GM19467 (cell line): ENCODE measurements around the gene TM2D1.
"Not testable (repeated sequence)": the region's sequence is repeated elsewhere in the genome, so short reads cannot be mapped to it uniquely, and the experiment has no call there.

ENCODE experiments used
- ATAC-seq: cut with Tn5 transposase; IDR thresholded peaks from one replicate; pipeline ENCODE4 v1.9.1; 2021; ENCODE audit warnings: mild to moderate bottlenecking, moderate library complexity; ENCODE audit not compliant: unreplicated experiment

Gene TM2D1

DNA sequence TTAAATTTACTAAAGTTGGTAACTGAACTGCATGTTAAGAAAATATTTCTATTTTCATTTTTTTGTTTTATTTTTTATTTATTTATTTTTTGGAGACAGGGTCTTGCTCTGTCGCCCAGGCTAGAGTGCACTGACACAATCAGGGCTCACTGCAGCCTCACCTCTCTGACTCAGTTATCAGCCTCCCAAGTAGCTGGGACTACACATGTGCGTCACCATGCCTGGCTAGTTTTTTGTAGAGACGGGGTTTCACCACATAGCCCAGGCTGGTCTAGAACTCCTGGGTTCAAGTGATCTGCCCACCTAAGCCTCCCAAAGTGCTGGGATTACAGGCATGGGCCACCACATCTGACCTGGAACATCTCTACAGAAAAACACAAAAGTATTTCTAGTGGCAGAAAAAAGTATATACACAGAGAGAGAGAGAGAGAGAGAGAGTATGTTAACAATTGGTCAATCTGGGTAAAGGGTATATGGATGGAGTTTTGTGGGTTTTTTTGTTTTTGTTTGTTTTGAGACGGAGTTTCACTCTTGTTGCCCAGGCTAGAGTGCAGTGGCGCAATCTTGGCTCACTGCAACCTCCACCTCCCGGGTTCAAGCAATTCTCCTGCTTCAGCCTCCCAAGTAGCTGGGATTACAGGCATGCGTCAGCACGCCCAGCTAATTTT is 5.8 kb downstream of the TM2D1 start:
- ATAC-seq = not testable (repeated sequence)

DNA sequence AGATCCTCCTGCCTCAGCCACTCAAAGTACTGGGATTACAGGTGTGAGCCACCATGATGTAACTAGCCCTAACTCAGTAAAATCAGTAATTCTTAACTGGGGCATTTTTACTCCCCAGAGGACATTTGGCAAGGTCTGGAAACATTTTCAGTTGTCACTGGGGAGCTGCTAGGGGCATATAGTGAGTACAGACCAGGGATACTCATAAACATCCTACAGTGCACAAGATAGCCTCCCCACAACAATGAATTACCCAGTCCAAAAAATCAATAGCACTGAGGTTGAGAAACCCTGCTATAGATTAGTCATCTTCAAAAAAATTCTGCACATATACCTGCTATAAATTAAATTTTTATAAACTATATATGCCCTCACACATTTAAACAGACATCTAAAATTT is 13.0 kb downstream of the TM2D1 start:
- no peak for ATAC-seq

DNA sequence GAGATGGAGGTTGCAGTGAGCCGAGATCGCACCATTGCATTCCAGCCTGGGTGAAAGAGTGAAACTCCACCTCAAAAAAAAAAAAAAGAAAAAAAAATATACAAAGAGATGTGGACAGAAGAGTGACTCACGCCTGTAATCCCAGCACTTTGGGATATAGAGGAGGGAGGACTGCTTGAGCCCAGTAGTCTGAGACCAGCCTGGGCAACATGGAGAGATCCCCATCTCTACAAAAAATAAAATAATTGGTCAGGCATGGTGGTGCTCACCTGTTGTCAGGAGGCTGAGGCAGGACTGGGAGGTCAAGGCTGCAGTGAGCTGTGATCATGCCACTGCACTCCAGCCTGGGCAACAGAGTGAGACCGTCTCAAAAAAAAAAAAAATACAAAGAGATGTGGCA is 13.7 kb downstream of the TM2D1 start:
- not testable (repeated sequence) for ATAC-seq

DNA sequence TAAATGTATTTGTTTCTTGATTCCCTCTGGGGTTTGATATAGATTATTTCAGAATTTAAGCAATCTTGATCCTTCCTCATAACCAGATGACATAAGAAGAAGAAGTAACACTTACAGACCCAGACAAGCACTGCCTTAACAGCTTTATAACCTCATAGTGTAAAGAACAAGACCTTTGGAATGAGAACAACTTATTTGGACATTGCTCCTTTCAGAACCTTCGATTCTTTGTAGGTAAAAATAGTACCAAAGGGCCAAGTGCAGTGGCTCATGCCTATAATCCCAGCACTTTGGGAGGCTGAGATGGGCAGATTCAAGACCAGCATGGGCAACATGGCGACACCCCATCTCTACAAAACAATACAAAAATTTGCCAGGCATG is 15.0 kb downstream of the TM2D1 start:
- no peak for ATAC-seq

DNA sequence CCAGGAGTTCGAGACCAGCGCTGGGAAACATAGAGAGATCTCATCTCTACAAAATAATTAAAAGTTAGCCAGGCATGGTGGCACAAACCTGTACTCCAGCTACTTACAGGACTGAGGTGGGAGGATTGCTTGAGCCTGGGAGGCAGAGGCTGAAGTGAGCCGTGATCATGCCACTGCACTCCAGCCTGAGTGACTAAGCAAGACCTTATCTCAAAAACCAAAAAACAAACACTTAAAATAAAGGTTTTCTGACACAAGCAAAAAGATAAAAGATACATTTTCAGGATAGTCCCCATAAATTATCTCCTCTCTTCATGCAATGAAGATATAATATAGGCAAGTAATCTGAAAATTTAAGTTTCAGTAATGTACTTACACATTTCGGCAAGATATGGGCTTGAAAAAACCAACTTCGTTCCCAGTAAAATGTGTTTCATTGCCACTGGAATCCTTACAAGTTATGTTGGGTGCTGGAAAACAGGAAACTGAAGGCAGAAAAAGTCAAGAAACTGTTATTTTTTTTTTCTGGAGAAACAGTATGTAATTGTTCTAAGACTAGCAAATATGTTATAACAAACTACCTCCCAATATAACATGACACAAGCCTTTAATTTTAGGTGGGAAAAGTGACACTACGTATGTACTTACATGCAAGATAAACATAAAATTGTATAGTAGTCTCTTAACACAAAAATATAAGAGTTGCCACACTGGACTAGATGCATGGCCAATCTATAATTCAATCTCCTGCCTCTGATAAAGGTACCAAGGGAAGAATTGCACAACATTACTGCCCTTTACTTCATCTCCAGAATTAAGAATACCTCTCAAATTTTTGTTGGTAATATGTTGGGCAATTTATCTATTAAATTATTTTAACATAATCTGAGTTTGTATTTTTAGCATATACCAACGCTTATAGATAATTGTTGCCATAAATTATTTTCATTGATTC is 15.7 kb downstream of the TM2D1 start:
- ATAC-seq = no peak

DNA sequence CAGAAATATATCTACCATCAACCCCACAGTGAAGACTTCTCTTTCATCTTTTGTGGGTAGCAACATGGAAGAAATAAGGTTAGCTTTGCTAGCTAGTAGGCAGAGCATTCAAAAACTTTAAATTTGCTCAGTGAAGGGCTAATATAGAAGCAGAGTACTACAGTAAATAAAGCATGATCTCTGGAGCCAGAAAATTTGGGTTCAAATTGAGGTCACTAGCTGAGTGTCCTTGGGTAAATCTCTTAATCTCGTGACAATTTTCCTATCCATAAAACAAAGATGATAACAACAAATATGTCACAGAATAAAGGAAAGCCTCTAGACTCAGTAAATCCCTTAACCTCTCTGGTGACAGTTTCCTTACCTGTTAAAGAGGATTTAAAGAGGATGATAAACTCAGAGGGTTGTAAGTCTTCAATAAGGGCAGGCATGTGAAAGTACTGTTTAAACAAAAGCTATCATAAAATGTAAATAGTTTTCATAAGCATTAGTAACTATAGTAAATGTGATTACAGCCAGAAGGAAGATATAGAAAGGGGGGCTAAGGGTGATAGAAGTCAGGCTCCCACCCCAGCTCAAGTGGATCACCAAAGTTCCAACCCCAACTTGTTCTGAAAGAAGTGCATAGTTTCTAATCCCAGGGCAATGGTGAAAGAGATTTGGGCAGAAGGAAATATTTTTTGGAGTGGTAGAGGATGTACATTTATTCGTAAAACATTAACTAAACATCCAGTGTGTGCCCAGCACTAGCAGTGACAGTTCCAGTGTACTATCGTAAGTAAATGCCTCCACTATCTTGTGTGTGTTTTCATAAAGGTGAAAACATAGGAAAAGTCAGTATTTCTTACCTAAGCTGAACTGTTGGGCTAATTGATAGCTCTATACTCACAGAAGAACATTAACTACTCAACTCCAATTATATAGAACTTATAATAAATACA is 24.8 kb downstream of the TM2D1 start:
- ATAC-seq = no peak

DNA sequence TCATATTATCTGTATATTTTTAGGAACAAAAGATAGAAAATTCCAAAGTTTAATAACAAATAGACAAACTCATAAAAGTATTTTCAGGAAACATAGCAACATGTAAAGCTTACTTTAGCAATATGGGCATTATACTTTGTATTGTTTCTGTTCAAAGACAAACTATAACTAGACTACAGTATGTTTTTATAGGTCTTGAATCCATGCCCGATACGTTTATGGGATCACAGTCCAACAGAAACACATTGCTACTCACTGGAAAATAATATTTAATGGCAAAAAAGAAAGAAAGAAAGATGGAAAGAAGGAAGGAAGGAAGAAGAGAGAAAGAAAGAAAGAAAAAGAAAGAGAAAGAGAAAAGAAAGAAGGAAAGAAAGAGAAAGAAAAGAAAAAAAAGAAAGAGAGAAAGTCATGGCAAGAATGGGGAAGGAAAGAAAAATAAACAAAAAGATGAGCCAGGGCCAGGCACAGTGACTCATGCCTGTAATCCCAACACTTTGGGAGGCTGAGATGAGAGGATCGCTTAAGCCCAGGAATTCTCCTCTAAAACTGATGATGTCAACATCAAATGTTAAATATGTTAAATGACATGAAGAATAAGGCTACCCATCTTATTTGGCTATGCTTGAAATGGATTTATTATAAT is 32.7 kb downstream of the TM2D1 start:
- ATAC-seq = no peak

DNA sequence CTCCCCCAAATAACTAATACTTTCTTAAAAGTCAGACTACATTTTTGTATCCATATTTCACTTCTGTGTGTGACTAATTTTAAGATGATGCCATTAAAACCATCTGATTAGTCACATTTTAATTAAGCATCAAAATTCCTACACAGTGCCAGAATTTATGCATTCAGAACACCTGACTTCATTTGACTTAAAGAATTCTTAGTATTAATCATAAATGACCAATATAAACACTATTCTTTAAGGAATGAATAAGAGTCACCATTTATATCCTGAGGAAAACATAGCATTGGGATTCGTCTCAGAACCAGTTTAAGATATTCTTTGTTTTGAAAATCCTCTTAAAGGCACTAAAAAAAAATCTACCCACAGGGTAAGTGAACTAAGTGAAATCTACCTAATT is 37.0 kb downstream of the TM2D1 start:
- ATAC-seq = no peak

DNA sequence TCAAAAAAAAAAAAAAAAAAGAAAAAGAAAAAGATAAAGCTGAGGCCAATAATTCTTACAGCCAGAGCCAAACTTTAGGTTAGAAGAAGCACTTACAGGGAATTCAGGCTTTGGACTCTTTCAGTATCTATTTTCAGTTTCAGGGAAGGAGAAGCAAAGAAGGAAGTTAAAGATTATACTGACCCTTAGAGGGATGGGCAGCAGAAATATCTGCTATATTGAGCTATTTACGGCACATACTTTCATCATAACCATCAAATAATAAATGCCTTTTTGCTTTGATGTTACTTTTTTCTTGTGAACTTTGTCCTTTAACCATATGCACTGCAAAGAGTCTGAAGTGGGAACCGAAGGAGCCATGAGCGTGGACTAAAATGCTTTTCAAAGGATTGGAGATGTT is 42.0 kb downstream of the TM2D1 start:
- no peak for ATAC-seq

DNA sequence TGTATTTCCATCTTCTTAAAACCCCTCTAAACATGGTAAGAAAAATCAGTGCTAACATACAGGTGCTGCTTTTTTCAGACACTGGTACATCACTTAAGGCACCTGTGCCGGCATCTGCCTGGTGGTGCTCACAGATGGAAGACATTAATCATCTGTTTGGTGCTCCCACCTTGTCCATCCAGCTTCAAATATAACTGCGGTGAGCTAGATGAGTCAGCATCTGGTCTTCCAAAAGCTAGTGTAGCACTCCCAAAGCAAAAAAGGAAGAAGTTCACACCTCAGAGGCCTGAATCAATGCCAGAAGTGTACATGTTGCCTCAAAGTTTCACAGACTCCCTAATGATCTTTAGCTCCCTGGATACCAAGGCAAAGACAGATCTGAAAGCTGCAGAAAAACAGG is 44.4 kb downstream of the TM2D1 start:
- ATAC-seq = no peak

DNA sequence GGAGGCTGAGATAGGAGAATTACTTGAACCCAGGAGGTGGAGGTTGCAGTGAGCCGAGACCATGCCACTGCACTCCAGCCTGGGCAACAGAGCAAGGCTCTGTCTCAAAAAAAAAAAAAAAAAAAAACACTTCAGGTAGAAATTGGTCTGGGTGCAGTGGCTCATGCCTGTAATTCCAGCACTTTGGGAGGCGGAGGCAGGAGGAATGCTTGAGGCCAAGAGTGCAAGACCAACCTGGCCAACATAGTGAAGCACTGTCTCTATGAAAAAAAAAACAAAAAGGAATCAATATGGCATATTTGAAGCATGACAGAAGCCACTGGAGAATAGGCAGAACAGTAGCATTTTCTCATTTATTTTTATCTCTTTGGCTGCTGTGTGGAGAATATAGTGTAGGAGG is 48.1 kb downstream of the TM2D1 start:
- not testable (repeated sequence) for ATAC-seq

DNA sequence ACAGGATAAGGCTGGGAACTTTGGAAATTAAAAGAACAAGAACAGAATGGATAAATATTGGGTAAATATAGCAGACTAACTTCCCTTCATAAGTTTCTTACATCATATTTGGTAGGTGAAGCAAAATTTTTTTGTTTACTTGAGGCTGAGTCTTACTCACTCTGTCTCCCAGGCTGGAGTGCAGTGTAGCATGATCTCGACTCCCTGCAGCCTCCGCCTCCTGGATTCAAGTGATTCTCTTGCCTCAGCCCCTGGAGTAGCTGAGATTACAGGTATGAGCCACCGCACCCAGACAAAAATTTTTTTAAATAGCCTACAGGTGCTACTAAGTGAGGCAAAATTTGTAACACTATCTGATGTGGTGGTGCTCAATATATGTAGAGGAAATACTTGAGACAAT is 50.7 kb downstream of the TM2D1 start:
- no peak for ATAC-seq

DNA sequence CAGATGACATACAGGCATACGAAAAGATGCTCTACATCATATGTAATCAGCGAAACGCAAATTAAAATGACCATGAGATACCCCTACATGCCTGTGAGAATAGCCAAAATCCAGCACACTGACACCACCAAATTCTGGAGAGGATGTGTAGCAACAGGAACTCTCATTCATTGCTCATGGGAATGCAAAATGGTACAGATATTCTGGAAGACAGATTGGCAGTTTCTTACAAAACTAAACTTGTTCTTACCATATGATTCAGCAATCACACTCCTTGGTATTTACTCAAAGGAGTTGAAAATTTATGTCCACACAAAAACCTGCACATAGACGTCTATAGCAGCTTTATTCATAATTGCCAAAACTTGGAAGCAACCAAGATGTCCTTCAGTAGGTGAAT is 52.6 kb downstream of the TM2D1 start:
- no peak for ATAC-seq

DNA sequence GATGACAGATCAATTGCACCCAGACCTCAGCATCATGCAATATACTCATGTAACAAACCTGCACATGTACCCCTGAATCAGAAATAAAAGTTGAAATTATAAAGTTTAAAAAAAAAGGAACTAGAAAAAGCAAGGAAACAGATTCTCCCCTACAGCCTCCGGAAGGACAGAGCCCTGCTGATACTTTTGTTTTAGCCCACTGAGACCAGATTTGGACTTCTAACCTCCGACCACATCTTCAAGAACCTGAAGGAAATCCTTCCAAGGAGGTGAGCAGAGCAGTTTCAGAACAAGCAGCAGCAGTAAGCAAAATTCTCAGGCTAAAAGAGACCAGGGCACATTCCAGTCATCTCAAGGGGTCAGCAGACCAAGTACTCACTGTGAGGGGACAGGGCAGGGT is 54.5 kb downstream of the TM2D1 start:
- ATAC-seq = no peak

DNA sequence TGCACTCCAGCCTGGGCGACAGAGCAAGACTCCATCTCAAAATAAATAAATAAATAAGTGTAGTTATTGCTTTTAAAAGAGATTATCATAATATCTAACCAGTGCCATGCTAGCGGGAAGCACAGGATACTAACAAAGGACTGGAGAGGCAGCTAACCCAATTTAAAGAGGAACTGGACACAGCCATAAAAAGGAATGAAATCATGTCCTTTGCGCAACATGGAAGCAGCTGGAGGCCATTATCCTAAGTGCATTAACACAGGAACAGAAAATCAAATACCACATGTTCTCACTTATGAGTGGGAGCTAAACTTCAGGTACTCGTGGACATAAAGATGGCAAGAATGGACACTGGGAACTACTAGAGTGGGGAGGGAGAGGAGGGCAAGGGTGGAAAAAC is 54.9 kb downstream of the TM2D1 start:
- ATAC-seq = no peak

DNA sequence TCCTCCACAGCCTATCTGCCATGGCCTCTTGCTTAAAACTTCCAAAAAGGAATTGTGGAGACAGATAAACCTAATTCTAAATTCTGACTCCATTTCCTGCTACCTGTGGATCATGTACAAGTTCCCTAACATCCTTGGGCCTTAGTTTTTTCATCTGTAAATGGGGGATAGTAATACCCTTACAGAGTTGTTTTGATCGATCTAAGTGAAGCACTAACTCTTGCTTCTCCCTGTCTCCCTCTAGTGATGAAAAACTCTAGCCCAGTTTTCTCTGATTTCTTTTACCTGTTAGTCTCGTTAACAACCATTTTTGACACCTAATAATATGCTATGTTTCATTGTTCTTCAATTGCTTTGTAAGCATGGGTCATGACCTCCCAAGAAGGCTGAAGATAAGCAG is 65.9 kb downstream of the TM2D1 start:
- ATAC-seq = no peak

DNA sequence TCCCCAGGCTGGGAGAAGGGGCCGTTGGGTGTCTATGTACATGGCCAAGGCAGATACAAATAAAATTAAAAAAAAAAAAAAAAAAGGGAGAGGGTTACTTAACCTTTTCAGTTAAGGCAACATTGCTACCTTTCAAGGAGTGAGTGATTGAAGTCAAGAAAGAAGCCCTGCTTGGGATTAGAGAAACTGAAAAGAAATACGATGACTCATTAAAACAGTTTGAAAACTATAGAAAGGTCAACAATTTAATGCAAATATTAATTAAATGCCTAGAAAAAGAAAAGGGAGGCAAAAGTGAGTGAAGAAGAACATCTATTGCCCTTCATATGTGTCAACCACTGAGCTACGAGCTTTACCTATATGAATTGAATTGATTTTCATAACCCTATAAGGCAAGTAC is 69.5 kb downstream of the TM2D1 start:
- no peak for ATAC-seq

DNA sequence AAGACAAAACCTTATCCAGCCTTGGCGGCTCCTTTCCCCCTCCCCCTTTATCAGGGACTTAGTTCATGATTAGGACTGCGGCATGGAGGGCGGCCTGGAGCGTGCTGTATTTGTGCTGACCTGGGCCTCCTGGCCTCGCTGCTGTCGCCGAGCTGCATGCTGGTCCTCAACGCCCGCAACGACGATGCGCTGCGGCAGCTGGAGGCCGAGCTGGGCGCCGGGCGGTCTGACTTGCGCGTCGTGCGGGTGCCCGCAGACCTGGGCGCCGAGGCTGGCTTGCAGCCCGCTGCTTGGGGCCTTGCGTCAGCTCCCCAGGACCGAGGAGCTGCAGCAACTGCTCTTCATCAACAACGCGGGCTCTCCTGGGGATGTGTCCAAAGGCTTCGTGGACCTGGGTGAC is 70.9 kb downstream of the TM2D1 start:
- ATAC-seq = no peak

DNA sequence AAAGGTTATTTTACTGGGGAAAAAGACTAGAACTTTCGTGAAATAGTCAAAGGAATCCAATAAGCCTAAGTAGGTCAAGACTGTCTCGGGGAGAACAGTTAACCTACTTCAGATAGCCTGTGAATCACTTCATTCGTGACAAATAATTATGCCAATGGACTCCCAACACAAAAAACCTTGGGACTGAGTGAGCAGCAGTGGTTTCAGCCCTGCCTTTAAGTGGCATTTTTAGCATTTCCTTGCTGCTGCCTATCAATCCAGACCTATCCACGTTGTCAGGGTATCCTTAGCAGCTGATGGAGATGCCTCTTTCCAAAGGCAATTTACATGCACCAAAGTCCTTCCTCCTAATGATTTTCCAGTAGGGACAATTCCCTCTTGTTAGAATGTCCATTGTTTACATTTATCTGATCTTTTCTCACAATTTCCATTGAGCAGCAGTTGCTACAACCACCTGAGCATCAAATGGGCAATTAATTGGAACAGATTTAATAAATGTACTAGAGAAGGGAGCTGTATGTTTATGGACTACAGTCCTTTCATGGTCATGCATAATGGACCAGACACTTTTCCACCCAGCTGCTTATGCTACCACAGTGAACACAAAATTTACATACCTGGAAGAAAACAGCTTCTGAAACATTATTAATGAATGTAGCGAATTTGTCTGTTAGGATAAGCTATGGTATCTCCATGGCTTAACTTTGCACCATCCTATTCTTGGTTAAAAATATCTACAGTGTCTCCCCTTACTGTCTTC is 75.8 kb downstream of the TM2D1 start:
- ATAC-seq = no peak

DNA sequence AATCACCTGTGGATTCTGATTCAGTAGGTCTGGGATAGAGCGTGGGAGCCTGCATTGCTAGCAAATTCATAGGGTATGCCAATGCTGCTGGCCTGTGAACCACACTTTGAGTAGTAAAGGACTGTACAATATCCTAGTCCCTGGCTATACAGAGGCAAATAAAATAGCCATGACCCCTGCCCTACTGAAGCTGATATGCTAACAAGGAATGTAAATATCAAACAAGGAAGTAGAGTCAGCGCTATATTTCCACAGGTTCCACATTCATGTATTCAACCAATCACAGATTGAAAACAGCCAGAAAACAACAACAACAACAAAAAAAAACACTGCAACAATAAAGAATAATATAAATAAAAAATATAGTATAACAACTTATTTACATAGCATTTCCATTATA is 77.8 kb downstream of the TM2D1 start:
- ATAC-seq = no peak
